ENCODE results near the gene LY6G5C.

DNA sequence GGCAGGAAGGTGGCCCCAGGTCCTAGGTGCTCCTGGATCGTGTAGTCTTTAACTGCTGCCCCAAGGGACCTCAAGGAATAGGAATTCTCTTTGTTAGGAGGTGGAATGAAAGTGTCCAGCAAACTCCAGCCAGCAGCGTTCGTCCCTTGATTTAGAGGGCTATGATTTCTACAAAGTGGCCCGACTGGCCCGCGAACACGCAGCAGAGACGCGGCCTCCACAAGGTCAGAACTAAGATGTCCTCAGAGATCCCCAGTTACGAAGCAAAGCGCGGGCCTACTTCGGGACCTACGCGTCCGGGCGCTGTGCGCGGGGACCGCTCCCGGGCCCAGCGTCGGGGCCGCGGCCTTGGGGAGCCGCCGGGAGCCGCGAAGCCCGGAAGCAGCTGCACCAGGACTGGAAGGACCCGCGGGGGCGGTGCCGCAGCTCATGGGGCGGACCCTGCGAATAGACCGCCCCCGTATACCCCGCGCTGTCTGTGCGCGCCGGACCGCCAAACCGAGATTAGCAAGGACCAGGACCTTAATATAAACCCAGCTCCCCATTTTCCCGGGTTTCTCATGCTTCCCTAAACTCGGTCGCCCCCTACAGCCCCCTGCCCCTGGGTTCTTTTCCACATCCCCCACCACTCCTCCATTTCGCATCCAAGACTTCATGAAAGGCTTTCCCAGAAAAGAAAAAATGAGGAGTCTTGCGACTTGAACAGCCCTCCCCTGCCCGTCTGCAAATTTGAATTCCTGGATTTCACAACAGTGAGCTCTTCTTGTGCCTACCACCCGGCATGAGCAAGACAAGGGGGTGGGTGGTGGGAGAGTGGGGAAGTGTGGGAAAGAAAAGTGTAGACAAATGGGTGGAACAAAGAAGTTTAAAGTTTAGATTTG, 20.2 kb downstream of the LY6G5C start, which contains the start of gene C6orf47:
- TF ChIP-seq, protein P1, sequence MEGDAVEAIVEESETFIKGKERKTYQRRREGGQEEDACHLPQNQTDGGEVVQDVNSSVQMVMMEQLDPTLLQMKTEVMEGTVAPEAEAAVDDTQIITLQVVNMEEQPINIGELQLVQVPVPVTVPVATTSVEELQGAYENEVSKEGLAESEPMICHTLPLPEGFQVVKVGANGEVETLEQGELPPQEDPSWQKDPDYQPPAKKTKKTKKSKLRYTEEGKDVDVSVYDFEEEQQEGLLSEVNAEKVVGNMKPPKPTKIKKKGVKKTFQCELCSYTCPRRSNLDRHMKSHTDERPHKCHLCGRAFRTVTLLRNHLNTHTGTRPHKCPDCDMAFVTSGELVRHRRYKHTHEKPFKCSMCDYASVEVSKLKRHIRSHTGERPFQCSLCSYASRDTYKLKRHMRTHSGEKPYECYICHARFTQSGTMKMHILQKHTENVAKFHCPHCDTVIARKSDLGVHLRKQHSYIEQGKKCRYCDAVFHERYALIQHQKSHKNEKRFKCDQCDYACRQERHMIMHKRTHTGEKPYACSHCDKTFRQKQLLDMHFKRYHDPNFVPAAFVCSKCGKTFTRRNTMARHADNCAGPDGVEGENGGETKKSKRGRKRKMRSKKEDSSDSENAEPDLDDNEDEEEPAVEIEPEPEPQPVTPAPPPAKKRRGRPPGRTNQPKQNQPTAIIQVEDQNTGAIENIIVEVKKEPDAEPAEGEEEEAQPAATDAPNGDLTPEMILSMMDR (IDR thresholded peaks at IDR 0.05): no peak
- TF ChIP-seq SIN3A (IDR thresholded peaks at IDR 0.05; ENCODE audit: borderline replicate concordance, insufficient read depth, low read depth, low read length) (peak; percentile 47; the same call in 1 of the 2 replicates), POLR2AphosphoS5 (IDR thresholded peaks at IDR 0.05; ENCODE audit: low read depth, low read length) (peak; percentile 92), TCF7L2 (IDR thresholded peaks at IDR 0.05; ENCODE audit: low read depth, low read length) (no peak)
- TF ChIP-seq, protein P2, sequence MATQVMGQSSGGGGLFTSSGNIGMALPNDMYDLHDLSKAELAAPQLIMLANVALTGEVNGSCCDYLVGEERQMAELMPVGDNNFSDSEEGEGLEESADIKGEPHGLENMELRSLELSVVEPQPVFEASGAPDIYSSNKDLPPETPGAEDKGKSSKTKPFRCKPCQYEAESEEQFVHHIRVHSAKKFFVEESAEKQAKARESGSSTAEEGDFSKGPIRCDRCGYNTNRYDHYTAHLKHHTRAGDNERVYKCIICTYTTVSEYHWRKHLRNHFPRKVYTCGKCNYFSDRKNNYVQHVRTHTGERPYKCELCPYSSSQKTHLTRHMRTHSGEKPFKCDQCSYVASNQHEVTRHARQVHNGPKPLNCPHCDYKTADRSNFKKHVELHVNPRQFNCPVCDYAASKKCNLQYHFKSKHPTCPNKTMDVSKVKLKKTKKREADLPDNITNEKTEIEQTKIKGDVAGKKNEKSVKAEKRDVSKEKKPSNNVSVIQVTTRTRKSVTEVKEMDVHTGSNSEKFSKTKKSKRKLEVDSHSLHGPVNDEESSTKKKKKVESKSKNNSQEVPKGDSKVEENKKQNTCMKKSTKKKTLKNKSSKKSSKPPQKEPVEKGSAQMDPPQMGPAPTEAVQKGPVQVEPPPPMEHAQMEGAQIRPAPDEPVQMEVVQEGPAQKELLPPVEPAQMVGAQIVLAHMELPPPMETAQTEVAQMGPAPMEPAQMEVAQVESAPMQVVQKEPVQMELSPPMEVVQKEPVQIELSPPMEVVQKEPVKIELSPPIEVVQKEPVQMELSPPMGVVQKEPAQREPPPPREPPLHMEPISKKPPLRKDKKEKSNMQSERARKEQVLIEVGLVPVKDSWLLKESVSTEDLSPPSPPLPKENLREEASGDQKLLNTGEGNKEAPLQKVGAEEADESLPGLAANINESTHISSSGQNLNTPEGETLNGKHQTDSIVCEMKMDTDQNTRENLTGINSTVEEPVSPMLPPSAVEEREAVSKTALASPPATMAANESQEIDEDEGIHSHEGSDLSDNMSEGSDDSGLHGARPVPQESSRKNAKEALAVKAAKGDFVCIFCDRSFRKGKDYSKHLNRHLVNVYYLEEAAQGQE (IDR thresholded peaks at IDR 0.05; ENCODE audit: insufficient read depth in 1 of 2, low read depth in 2 of 2, low read length in 1 of 2): peak in 1 of 2 experiments; percentile 50; a peak in 1 of 4 replicates

All from Panc1 (cell line).